Stimulated activated CD8-positive, alpha-beta memory T cell treated with anti-CD3 and anti-CD28 coated beads, Interleukin-2, amount 100 ng/mL, for 1 hour (primary cell): ENCODE results near the gene BIRC6.

Experiments
- DNase-seq, 2 donors: peaks; one replicate each; pipeline ENCODE4 v3.0.0-alpha.2; 2020; ENCODE audit warnings: low read depth in 2 of 2

Gene BIRC6

DNA sequence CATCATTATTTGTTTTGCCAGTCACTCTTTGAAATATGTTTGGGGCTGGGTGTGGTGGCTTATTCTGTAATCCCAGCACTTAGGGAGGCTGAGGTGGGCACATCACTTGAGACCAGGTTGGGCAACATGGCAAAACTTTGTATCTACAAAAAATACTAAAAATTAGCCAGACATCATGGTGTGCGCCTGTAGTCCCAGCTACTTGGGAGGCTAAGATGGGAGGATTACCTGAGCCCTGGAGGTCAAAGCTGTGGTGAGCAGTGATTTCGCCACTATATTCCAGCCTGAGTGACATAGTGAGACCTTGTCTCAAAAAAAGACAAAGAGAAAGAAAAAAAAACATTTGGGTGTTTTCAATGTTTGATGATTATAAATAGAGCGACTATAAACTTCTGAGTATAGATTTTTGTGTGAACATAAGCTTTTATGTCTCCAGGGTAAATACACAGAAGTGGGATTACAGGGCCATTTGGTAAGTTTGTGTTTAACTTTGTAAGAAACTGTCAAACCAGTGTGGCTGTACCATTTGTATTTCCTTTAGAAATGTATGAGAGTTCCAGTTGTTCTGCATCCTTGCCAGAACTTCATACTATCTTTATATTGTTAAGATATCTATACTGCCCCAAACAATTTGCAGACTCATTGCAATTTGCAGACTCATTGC, 15.8 kb downstream of the BIRC6 start:
- DNase-seq, result no peak

- no peak for DNase-seq
Observed at GRCh38 chr2:32375228-32375892, 18.5 kb downstream of the BIRC6 start.

DNA sequence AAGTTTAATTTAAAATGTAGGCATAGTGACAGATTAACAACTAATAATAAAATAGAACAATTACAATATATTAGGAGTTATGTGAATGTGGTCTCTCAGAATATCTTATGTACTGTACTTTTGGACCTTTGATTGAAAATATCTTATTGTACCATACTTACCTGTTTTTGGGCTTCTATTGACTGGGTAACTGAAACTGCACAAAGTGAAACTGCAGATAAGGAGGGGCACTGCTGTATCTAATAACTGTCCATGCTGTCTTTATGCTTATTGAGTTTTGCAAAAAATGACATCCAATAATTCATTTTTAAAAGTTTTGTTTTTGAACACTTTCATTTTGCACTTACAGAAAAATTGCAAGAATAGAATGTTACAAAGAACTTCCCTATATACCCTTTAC, 19.9 kb downstream of the BIRC6 start:
- DNase-seq, result no peak

DNA sequence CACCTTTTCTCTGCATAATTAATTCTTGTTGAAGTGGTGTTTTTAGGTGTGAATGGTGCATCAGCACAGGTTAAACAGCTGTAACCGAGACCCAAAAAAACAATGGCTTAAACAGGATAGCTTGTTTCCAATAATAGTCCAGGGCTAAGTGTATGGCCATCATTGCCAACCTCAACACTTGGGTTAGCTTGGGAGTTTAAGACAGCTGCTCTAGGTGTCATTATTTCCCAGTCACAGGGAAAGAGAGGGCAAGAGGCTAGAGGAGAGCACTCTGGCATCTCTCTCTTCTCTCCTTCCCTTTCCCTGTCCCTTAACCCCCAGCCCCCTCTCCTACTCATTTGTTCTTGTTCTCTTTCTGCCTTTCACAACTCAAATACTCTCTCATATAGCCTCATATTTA, 21.1 kb downstream of the BIRC6 start:
- no peak for DNase-seq

DNA sequence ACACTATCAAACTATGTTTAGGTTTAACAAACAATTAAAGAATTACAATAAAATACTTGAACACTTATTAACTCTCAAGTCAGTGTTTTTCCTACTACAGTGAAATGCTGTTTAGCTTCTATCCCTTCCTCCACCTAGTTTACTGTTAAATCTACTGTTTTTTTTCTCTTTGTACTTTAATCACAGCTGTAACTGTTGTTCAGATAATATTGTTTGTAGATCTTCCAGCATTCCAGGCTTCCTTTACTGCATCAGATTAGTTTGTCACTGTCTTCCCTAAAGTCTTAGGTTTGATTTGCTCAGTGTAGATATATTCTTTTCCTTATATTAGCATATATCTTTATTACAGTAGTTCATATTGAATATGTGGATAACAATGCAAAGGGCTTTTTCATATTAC, 22.5 kb downstream of the BIRC6 start:
- no peak for DNase-seq

DNA sequence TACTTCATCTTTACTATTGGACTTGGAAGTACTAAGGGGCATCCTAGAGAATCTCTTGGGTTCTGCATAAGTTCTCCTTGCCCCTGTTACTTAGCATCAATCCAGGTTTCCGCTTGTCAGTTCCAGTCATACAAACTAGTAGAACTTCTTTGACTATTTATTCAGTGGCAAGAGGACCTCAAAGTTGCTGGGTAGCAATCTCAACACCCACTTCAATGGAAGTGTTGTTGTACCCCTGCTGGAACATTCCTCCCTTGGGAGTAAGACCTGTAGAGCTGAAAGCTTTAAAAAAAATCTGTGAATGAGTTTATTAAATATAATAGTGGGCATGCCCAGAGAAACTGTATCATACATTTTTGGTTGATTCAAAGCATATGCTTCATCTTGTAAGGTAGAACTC, 27.0 kb downstream of the BIRC6 start:
- no peak for DNase-seq

DNA sequence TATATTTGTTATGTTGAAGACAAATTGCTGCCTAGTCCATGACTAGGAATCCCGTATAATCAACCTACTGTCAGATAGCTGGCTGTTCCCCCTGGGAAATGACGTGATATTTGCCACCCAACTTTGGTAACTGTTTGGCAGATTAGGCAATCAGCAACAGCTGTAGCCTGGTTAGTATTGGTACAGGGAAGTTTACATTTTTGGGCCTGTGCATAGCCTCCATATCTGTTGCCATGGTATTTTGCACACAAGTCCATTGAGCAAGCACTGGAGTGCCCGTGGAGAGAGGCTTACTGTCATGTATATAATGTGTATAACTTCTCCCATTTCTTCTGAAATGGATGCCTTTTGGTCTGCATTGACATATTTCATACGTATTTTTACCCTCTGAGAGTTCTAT, 27.7 kb downstream of the BIRC6 start:
- no peak for DNase-seq

GRCh38 chr2:32386739-32387138, 29.9 kb downstream of the BIRC6 start:
- no peak for DNase-seq

DNA sequence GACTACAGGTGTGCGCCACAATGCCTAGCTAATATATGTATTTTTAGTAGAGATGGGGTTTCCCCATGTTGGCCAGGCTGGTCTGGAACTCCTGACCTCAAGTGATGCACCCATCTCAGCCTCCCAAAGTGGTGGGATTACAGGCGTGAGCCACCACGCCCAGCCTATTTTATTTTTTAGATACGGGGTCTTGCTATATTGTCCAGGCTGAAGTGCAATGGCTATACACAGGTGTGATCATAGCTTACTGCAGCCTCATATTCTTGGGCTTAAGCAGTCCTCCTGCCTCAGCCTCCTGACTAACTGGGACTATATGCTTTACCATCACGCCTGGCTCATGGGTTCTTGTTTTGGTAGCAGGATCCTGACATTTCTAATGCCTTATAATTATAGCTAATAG, 42.4 kb downstream of the BIRC6 start:
- no peak for DNase-seq

- no peak for DNase-seq
Observed at GRCh38 chr2:32402091-32402490, 45.3 kb downstream of the BIRC6 start.

- DNase-seq, result no peak
Observed at GRCh38 chr2:32403782-32404181, 47.0 kb downstream of the BIRC6 start.

- DNase-seq, result no peak
Observed at GRCh38 chr2:32404691-32405090, 47.9 kb downstream of the BIRC6 start.

DNA sequence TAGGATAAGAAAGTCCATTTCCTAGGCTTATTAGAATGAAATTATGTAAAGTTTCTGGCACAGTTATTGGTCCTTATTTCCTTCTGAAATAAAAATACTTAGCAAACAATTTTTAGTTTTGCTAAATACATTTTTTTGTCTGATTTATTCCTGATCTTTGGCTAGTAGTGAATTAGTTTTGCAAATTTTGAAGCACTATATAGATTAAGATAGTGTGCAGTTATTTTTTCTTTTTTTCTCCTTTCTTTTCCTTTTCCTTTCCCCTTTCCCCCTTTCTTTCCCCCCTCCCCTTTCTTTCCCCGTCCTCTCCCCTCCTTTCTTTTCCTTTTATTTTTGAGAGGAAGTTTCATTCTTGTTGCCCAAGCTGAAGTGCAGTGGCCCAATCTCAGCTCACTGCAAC, 59.7 kb downstream of the BIRC6 start:
- DNase-seq, result no peak

DNA sequence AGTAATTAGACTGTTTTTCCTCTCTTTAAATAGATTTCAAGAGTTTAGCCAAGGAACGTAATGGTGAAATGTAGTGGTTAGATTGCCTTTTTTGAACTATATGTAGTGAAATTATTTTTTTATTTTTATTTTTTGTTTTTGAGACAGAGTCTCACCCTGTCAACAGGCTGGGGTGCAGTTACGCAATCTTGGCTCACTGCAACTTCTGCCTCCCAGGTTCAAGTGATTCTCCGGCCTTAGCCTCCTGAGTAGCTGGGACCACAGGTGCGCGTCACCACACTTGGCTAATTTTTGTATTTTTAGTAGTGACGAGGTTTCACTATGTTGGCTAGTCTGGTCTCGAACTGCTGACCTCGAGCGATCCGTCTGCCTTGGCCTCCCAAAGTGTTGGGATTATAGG, 60.8 kb downstream of the BIRC6 start:
- no peak for DNase-seq

- DNase-seq, result no peak
Observed at GRCh38 chr2:32418778-32419177, 62.0 kb downstream of the BIRC6 start.

GRCh38 chr2:32422133-32422532, 65.3 kb downstream of the BIRC6 start:
- DNase-seq, result no peak

DNA sequence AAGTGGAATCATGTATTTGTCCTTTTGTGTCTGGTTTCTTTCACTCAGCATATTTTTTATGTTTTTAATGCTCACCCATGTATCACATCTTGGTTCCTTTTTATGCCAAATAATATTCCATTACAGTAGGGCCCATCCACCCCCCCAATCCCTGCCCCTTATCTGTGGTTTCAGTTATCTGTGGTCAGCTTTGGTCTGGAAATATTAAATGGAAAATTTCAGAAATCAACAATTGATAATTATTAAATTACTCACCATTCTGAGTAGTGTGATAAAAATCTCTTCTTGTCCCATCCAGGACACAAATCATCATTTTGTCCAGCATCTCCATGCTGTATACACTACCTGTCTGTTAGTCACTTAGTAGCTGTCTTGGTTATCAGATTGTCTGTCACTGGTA, 66.7 kb downstream of the BIRC6 start:
- DNase-seq, result no peak

- no peak for DNase-seq
Observed at GRCh38 chr2:32424739-32425138, 67.9 kb downstream of the BIRC6 start.

DNA sequence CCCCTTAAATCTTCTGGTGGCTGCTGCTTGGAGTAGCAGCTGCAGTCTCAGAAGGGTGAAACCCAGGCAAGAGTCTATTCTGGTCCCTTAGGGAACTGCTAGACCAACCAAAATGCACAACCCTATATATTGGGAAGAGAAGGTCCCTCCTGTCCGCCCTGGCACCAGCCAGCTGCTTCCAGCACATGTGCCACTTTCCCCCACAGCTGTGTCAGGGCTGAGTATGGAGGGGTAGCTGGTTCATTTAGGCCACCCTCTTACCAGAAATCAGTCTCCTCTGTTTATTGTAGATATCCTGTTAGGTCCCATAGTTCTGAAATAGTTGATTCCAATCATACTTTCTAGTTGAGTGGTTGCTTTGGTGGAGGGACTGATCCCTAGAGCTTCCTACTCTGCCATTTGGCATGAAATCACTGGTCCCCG, 68.9 kb downstream of the BIRC6 start:
- DNase-seq, result no peak

DNA sequence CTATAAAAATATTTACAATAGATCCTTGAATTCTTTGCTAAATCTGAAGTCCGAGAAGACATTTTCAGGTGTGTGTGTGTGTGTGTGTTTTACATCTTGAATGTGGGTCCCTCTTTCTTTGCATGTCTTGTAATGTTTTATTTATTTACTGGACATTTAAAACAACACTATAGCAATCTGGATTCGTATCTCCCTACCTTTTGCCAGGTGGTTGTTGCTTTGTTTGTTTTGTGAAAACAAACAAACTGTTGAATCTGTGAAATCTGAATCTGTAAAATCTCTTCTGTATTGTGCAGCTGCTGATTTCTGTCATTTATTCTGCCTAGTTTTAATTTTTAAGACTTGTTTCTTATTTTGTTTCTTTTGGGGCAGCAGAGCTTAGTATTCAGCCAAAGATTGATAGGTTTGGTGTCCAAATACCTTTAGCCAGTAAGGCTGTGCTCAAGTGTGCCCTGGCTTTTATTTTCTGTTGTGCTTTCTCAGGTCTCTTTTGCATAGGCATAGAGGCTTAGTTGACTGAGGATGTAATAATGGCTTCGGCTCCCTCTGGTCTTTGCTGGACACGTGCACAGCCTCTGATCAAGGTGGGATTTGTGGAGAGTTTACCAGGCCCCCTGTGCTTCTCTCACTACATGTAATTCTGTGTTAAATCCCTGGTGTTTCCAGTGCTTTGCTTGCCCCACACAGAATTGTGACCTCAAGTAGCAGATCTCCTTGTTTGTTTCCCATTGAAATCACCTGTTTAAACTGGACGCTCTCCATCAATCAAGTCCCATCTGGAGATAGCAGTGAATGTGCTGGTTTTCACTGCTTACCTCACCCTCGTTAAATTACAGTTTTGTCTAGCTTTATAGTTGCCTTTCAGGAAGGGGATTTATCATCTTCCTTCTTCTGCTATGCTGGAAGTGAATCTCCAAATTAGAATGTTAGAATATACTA, 71.1 kb downstream of the BIRC6 start:
- DNase-seq, result no peak

GRCh38 chr2:32430804-32431203, 74.0 kb downstream of the BIRC6 start:
- no peak for DNase-seq

GRCh38 chr2:32436150-32436549, 79.3 kb downstream of the BIRC6 start:
- no peak for DNase-seq

GRCh38 chr2:32442020-32442467, 85.2 kb downstream of the BIRC6 start:
- no peak for DNase-seq
